Heart left ventricle (tissue), 16 donors: Measurements from ENCODE around the gene PPP1R12B. TPM values are rescaled to one million over a fixed set of nuclear protein-coding genes. Genes with fewer than 3 reads are reported as not detected.

Experiments
- ATAC-seq, 4 donors: fragments of 200-7000 bp; cut with Tn5 transposase; one replicate each; pipeline ENCODE4 v1.9.1; 2020 to 2022; ENCODE audit warnings: moderate library complexity in 4 of 4, mild to moderate bottlenecking in 3 of 4, moderate number of reproducible peaks in 1 of 4
- DNase-seq, 5 donors: peaks; one replicate each; pipeline ENCODE4 v3.0.0-alpha.2; 2020
- H3K27ac ChIP-seq, 12 donors: fragments of 200-600 bp; sonication (generic) in 4 of 12; one replicate each; pipeline versions ENCODE4 v1.5.0 to v1.8.0; 2016 to 2022; ENCODE audit warnings: mild to moderate bottlenecking in 2 of 12
- H3K27me3 ChIP-seq, 9 donors: fragments of 200-600 bp; sonication (generic) in 2 of 9; one replicate each; pipeline versions ENCODE4 v1.5.1 to v1.8.0; 2016 to 2022; ENCODE audit warnings: mild to moderate bottlenecking in 3 of 9
- H3K36me3 ChIP-seq, 9 donors: fragments of 200-600 bp; sonication (generic) in 2 of 9; one replicate each; pipeline versions ENCODE4 v1.5.0 to v1.8.0; 2018 to 2022; ENCODE audit warnings: mild to moderate bottlenecking in 2 of 9
- H3K4me1 ChIP-seq, 12 donors: fragments of 200-600 bp; sonication (generic) in 4 of 12; one replicate each; pipeline versions ENCODE4 v1.5.0 to v1.8.0; 2016 to 2022; ENCODE audit warnings: mild to moderate bottlenecking in 3 of 12
- H3K4me3 ChIP-seq, 12 donors: fragments of 200-600 bp; sonication (generic) in 4 of 12; one replicate each; pipeline versions ENCODE4 v1.5.0 to v1.8.0; 2017 to 2022; ENCODE audit warnings: mild to moderate bottlenecking in 9 of 12, moderate library complexity in 4 of 12
- H3K9me3 ChIP-seq, 12 donors: fragments of 200-600 bp; sonication (generic) in 4 of 12; one replicate each; pipeline versions ENCODE4 v1.5.0 to v1.8.0; 2016 to 2022; ENCODE audit warnings: mild to moderate bottlenecking in 1 of 12
- POLR2A ChIP-seq, 2 donors: fragments of 450-650 bp; IDR thresholded peaks; one replicate each; pipeline ENCODE4 v1.6.1; 2017; ENCODE audit warnings: antibody characterized with exemption in 2 of 2, mild to moderate bottlenecking in 2 of 2, moderate library complexity in 2 of 2
- WGBS, 4 donors: extraction: QIAGEN DNeasy Blood & Tissue Kit in 2 of 4; methylation state at CpG; one replicate each; pipeline versions ENCODE4 v1.1.5 to v1.1.7; 2013 to 2018; 5-methylcytosine and 5-hydroxymethylcytosine counted together
- intact Hi-C, 10 donors: fragments of 100-400 bp; cut with DNase I; formaldehyde crosslinking; loops; one replicate each; pipeline versions ENCODE4 v1.11.1 to v1.14.2; 2022
- polyA plus RNA-seq, 2 donors: library from polyadenylated mRNA; stranded (reverse); fragments of 200-250 nt; gene quantifications; one replicate each; pipeline ENCODE4 v1.2.3, GENCODE V29; 2013
- total RNA-seq, 9 donors: library from RNA; depleted of rRNA in 2 of 9; stranded (reverse); fragments of >200 nt in 2 of 9; fragmentation: NEBNext Ultra II Directional in 3 of 9; extraction: Animal tissue kit (Norgen Biotek cat#: 25700) in 3 of 9; gene quantifications; one replicate each; pipeline versions ENCODE4 v1.1.0 to v1.2.4, GENCODE V29; 2016 to 2023
- TF ChIP-seq, protein P1 (sequence below), 12 donors: fragments of 200-600 bp; sonication (generic) in 4 of 12; IDR thresholded peaks; one replicate each; pipeline versions ENCODE4 v1.5.0 to v1.8.0; 2018 to 2022; ENCODE audit warnings: antibody characterized with exemption in 12 of 12, mild to moderate bottlenecking in 5 of 12
- donor health status: ischemic (EF 13 %, LVEDD 7.1; RV severe dilation, severe dysfunction).
- donor health status: healthy with polysubstance abuse.
- donor health status: DM: no; HTN: yes; CAD: no.
- donor health status: DM: no; HTN: no; CAD: no.
- donor health status: ischemic (EF 25% LVEDD 6.9; RV normal size, moderate dysfunction).
- donor health status: ischemic (EF 25% LVEDD 5.7; RV mildly dilated, moderate dysfunction).
- donor health status: healthy.
- donor health status: DM: yes; HTN: yes; CAD: no.
- donor health status: ischemic (EF 35%, LVEDD 5.7; RV mildly dilated, moderate dysfunction).
- donor health status: nonischemic (EF 11% LVEDD 7.7; RV severe dilation, severe dysfunction).
- donor health status: DM: yes; HTN: yes; CAD: no.
- donor health status: PGD.
- donor health status: ischemic (EF 29% LVEDD 5.4; RV normal size, mild dysfunction).
- donor health status: nonischemic (EF 23%, LVEDD 6.1; RV moderate dilation, normal function).

Gene PPP1R12B
- total and polyA plus RNA-seq, 11 donors: 49.9 to 972 (median 559) TPM

DNA sequence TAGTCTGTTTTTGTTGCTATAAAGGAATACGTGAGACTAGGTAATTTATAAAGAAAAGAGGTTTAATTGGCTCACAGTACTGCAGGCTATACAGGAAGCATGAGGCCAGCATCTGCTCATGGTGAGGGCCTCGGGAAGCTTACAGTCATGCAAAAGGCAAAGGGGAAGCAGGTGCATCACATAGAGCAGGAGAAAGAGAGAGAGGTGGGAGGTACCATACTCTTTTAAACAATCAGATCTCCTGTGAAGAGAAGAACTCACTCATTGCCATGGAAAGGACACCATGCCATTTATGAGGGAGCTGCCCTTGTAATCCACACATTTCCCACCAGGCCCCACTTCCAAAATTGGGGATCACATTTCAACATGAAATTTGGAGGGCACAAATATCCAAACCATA lies 12.7 kb downstream of the PPP1R12B start:
- peaks cover 0 to 3% (median 0%) of the 10 kb centered on the region in 12 donors for H3K9me3 ChIP-seq
- H3K27me3 ChIP-seq: no peaks in the 10 kb centered on the region
- H3K4me3 ChIP-seq: no peak overlapping the region
- no peak for ATAC-seq
- WGBS, 4 donors: 89 to 98% (median 96%) methylated on average over 2 of the region's 2 CpGs
- H3K27ac ChIP-seq: no peak overlapping the region
- peaks cover 0 to 38% (median 11%) of the 10 kb centered on the region in 12 donors for H3K4me1 ChIP-seq
- intact Hi-C loops: no loop called here
- no peak for DNase-seq
- no peaks in the 10 kb centered on the region for H3K36me3 ChIP-seq
- TF ChIP-seq, protein P1, sequence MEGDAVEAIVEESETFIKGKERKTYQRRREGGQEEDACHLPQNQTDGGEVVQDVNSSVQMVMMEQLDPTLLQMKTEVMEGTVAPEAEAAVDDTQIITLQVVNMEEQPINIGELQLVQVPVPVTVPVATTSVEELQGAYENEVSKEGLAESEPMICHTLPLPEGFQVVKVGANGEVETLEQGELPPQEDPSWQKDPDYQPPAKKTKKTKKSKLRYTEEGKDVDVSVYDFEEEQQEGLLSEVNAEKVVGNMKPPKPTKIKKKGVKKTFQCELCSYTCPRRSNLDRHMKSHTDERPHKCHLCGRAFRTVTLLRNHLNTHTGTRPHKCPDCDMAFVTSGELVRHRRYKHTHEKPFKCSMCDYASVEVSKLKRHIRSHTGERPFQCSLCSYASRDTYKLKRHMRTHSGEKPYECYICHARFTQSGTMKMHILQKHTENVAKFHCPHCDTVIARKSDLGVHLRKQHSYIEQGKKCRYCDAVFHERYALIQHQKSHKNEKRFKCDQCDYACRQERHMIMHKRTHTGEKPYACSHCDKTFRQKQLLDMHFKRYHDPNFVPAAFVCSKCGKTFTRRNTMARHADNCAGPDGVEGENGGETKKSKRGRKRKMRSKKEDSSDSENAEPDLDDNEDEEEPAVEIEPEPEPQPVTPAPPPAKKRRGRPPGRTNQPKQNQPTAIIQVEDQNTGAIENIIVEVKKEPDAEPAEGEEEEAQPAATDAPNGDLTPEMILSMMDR (IDR thresholded peaks at IDR 0.05): no peak
- no peak for TF ChIP-seq POLR2A (IDR thresholded peaks at IDR 0.05)

DNA sequence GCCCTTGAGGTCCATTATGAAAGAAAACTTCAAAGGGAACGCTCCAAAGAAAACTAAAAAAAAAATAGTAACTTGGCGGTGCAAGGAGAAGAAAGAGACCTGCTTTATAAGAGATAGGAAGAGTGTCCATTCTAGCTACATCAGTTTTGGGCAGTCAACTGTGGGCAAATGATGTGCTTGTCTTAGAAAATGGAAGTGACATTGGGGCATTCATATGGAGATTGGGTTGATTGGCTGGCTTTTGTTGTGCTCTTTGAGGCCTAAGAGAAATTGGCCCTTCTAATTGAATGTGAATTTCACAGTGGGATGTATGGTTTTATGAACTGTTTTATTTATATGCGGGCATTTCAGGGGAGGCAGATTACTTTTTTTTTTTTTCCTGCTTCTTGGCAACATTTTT lies 13.2 kb downstream of the PPP1R12B start:
- 85 to 87% (median 86%) methylated on average over 3 of the region's 3 CpGs for WGBS, 4 donors
- H3K27me3 ChIP-seq: no peaks in the 10 kb centered on the region
- H3K27ac ChIP-seq: no peak overlapping the region
- intact Hi-C loops: no loop called here
- H3K4me1 ChIP-seq: peaks cover 0 to 38% (median 11%) of the 10 kb centered on the region in 12 donors
- peaks cover 0 to 3% (median 0%) of the 10 kb centered on the region in 12 donors for H3K9me3 ChIP-seq
- ATAC-seq: no peak
- H3K36me3 ChIP-seq: no peaks in the 10 kb centered on the region
- H3K4me3 ChIP-seq: no peak overlapping the region
- DNase-seq: no peak
- no peak for TF ChIP-seq POLR2A (IDR thresholded peaks at IDR 0.05)
- TF ChIP-seq, protein P1 (IDR thresholded peaks at IDR 0.05): no peak

DNA sequence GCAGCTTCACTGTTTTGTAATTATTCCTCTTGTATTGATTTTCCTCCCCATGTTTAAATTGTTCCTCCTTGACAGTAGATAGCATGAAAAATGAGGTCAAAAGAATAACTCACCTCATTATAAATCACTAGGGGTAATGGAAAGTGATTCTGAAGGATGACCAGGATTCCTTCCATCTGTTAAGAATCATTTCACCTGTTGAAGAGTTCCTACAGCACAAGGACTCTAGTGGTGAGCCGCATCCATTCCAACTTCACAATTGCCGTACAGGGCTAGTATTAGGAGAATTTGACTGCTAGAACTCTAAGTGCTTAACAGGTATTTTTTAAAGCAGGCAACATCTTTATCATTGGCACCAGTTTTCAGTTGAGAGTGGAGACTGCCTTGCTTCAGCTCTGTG lies 13.7 kb downstream of the PPP1R12B start:
- DNase-seq: no peak
- Histone ChIP-seq H3K4me1 (peaks cover 0 to 40% (median 11%) of the 10 kb centered on the region in 12 donors), H3K36me3 (no peaks in the 10 kb centered on the region), H3K27ac (no peak overlapping the region), H3K9me3 (peaks cover 0 to 3% (median 0%) of the 10 kb centered on the region in 12 donors), H3K27me3 (no peaks in the 10 kb centered on the region), H3K4me3 (no peak overlapping the region)
- intact Hi-C loops: no loop called here
- TF ChIP-seq, protein P1 (IDR thresholded peaks at IDR 0.05): no peak
- TF ChIP-seq POLR2A (IDR thresholded peaks at IDR 0.05): no peak
- 50 to 76% (median 64%) methylated on average over 2 of the region's 2 CpGs for WGBS, 4 donors
- ATAC-seq: peak in 2 of 4 donors; percentile 38 to 41

DNA sequence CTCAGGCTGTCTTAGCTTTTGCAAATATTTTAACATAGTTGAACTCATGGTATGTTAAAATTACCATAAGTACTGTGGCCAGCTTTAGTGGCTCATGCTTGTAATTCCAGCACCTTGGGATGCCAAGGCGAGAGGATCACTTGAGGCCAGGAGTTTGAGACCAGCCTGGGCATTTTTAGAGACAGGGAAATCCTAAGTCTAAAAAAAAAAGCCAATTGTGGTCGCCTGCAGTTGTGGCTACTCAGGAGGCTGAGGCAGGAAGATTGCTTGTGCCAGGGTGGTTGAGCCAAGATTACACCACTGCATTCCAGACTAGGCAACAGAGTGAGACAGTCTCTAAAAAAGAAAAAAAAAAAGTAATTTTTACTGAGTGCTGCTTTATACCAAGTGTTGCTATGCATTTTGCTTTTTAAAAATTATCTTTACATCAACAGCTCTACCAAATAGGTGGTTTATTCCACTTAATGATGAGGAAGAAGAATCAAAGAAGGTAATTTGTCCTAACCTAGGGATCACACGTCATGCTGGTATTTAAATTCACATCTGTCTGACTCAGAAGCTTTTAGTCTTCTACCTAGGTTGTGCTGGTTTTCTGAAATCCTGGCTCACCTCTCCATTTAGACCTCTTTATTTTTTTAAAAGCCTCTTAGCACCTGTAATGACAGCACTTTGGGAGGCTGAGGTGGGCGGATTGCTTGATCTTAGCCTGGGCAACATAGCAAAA lies 16.8 kb downstream of the PPP1R12B start:
- DNase-seq (no peak), ATAC-seq (peak in 3 of 4 donors; percentile 40 to 60 (median 48))
- Histone ChIP-seq H3K36me3 (no peaks in the 10 kb centered on the region), H3K4me3 (no peak overlapping the region), H3K9me3 (peaks cover 0 to 2% (median 0%) of the 10 kb centered on the region in 12 donors), H3K4me1 (peaks cover 0 to 36% (median 9%) of the 10 kb centered on the region in 12 donors), H3K27ac (peak overlapping the region in 1 of 12 donors; percentile 4), H3K27me3 (no peaks in the 10 kb centered on the region)
- TF ChIP-seq, protein P1 (IDR thresholded peaks at IDR 0.05): no peak
- no peak for TF ChIP-seq POLR2A (IDR thresholded peaks at IDR 0.05)
- intact Hi-C loops: no loop called here
- whole genome bisulfite sequencing, 4 donors: 56 to 64% (median 62%) methylated on average over 4 of the region's 4 CpGs
